H1 (cell line): Measurements from ENCODE around the gene CACNG1. TPM values are rescaled to one million over a fixed set of nuclear protein-coding genes. Genes with fewer than 3 reads are reported as not detected.

Experiments used
- CTCF ChIA-PET: fragments of 300-600 bp; sonication (Branson Sonifier 250); formaldehyde crosslinking; loops from one replicate; lab custom pipeline; 2021; ENCODE audit not compliant: partially characterized antibody; lab: Charles Lee
- POLR2A ChIA-PET: fragments of 300-600 bp; sonication (Branson Sonifier 250); formaldehyde crosslinking; loops from one replicate; lab custom pipeline; 2021; ENCODE audit warnings: inconsistent platforms; ENCODE audit not compliant: partially characterized antibody; lab: Charles Lee
- DNase-seq, 2 experiments: peaks; one replicate each; pipeline versions ENCODE4 v3.0.0 to v3.0.0-alpha.2; 2010 to 2022; ENCODE audit warnings: low spot score in 2 of 2, low read depth in 1 of 2, mixed read lengths in 1 of 2
- FAIRE-seq: peaks from 2 replicates; lab custom pipeline; 2011; peaks lifted over from hg19 to GRCh38; lab: Jason Lieb, UNC
- H2AFZ ChIP-seq: 2 replicates; pipeline ENCODE4 v1.8.1; 2012; ENCODE audit warnings: low read length, inconsistent platforms
- H2AK5ac ChIP-seq: 2 replicates; pipeline ENCODE4 v1.6.1; 2013; ENCODE audit warnings: low read depth, low read length
- H2BK120ac ChIP-seq: replicated peaks from 2 replicates; pipeline ENCODE3; 2013; ENCODE audit warnings: low read depth, low read length, inconsistent platforms
- H2BK12ac ChIP-seq: 2 replicates; pipeline ENCODE4 v1.6.1; 2013; ENCODE audit warnings: low read depth, low read length
- H2BK15ac ChIP-seq: 2 replicates; pipeline ENCODE4 v1.6.1; 2013; ENCODE audit warnings: low read length
- H2BK20ac ChIP-seq: 2 replicates; pipeline ENCODE4 v1.6.1; 2013; ENCODE audit warnings: low read length
- H2BK5ac ChIP-seq: 2 replicates; pipeline ENCODE4 v1.6.1; 2013; ENCODE audit warnings: low read depth, low read length
- H3K14ac ChIP-seq: 2 replicates; pipeline ENCODE4 v1.6.1; 2013; ENCODE audit warnings: inconsistent platforms; ENCODE audit not compliant: insufficient read length
- H3K18ac ChIP-seq: 2 replicates; pipeline ENCODE4 v1.6.1; 2013; ENCODE audit warnings: low read length; ENCODE audit errors: extremely low read depth
- H3K23ac ChIP-seq: 2 replicates; pipeline ENCODE4 v1.6.1; 2013; ENCODE audit warnings: inconsistent platforms; ENCODE audit not compliant: insufficient read length
- H3K23me2 ChIP-seq: 2 replicates; pipeline ENCODE4 v1.6.1; 2013; ENCODE audit warnings: low read depth, low read length
- H3K27ac ChIP-seq: 2 replicates; pipeline ENCODE4 v1.6.1; 2011; ENCODE audit warnings: low read depth, low read length, inconsistent platforms
- H3K27me3 ChIP-seq, 4 experiments: replicated peaks in 1 of 4; 1 replicate in 1 of 4; 2 replicates in 3 of 4; pipeline versions ENCODE4 v1.6.1 to v1.8.1; 2011 to 2013; ENCODE audit warnings: low read length in 3 of 4, mild to moderate bottlenecking in 3 of 4, inconsistent platforms in 2 of 4, mixed read lengths in 2 of 4, moderate library complexity in 1 of 4; ENCODE audit not compliant: control insufficient read depth in 3 of 4, insufficient read depth in 3 of 4; ENCODE audit errors: extremely low read depth in 1 of 4
- H3K36me3 ChIP-seq, 4 experiments: 2 replicates each; pipeline versions ENCODE4 v1.6.1 to v1.8.1; 2011 to 2013; ENCODE audit warnings: mild to moderate bottlenecking in 4 of 4, low read length in 3 of 4, moderate library complexity in 2 of 4, control low read depth in 1 of 4, inconsistent platforms in 1 of 4; ENCODE audit not compliant: insufficient read depth in 4 of 4, control insufficient read depth in 2 of 4
- H3K4ac ChIP-seq: replicated peaks from 2 replicates; pipeline ENCODE3; 2013; ENCODE audit warnings: low read length, low read depth, mixed read lengths, inconsistent platforms; ENCODE audit not compliant: insufficient read length
- H3K4me1 ChIP-seq, 4 experiments: replicated peaks in 1 of 4; 1 replicate in 1 of 4; 2 replicates in 3 of 4; pipeline versions ENCODE4 v1.6.1 to v1.8.1; 2011 to 2013; ENCODE audit warnings: low read length in 3 of 4, inconsistent platforms in 2 of 4, mixed read lengths in 1 of 4; ENCODE audit not compliant: insufficient read depth in 4 of 4, control insufficient read depth in 3 of 4
- H3K4me2 ChIP-seq, 2 experiments: 2 replicates each; pipeline versions ENCODE4 v1.6.1 to v1.8.1; 2011 to 2013; ENCODE audit warnings: low read depth in 2 of 2, low read length in 2 of 2, control low read depth in 1 of 2, inconsistent platforms in 1 of 2, mild to moderate bottlenecking in 1 of 2; ENCODE audit not compliant: insufficient read depth in 1 of 2
- H3K4me3 ChIP-seq, 4 experiments: fragments of 200-600, 300-600 bp in 1 of 4; sonication (generic), shearing (Covaris generic), sonication (Bioruptor Twin) in 1 of 4; 2 replicates each; pipeline versions ENCODE4 v1.5.1 to v1.8.1; 2011 to 2016; ENCODE audit warnings: low read length in 4 of 4, low read depth in 3 of 4, control low read depth in 2 of 4, inconsistent platforms in 2 of 4, mild to moderate bottlenecking in 2 of 4, mixed read lengths in 1 of 4, moderate library complexity in 1 of 4; ENCODE audit not compliant: insufficient read depth in 2 of 4; ENCODE audit errors: extremely low read depth in 1 of 4
- H3K56ac ChIP-seq: replicated peaks from 2 replicates; pipeline ENCODE3; 2013; ENCODE audit warnings: low read depth, mild to moderate bottlenecking, mixed read lengths, low read length, inconsistent platforms; ENCODE audit not compliant: insufficient read length
- H3K79me1 ChIP-seq: 2 replicates; pipeline ENCODE4 v1.6.1; 2013; ENCODE audit warnings: low read depth, low read length, control low read depth
- H3K79me2 ChIP-seq, 2 experiments: 2 replicates each; pipeline versions ENCODE4 v1.6.1 to v1.8.1; 2012 to 2013; ENCODE audit warnings: low read length in 2 of 2, mild to moderate bottlenecking in 2 of 2, inconsistent platforms in 1 of 2; ENCODE audit not compliant: insufficient read depth in 2 of 2, control insufficient read depth in 1 of 2
- H3K9ac ChIP-seq, 4 experiments: replicated peaks in 1 of 4; 1 replicate in 1 of 4; 2 replicates in 3 of 4; pipeline versions ENCODE4 v1.6.1 to v1.8.1; 2011 to 2013; ENCODE audit warnings: low read depth in 3 of 4, low read length in 3 of 4, control low read depth in 2 of 4, mild to moderate bottlenecking in 2 of 4, moderate library complexity in 2 of 4, inconsistent platforms in 1 of 4; ENCODE audit errors: extremely low read depth in 1 of 4
- H3K9me3 ChIP-seq, 2 experiments: 2 replicates each; pipeline versions ENCODE4 v1.6.1 to v1.8.1; 2012 to 2013; ENCODE audit warnings: mild to moderate bottlenecking in 2 of 2, moderate library complexity in 2 of 2, control low read depth in 1 of 2, inconsistent platforms in 1 of 2, low read depth in 1 of 2, low read length in 1 of 2, mixed read lengths in 1 of 2; ENCODE audit not compliant: insufficient read depth in 2 of 2
- H4K20me1 ChIP-seq, 2 experiments: replicated peaks in 1 of 2; 2 replicates each; pipeline versions ENCODE3 to v1.8.1; 2011 to 2013; ENCODE audit warnings: inconsistent platforms in 2 of 2, low read length in 2 of 2, mild to moderate bottlenecking in 1 of 2; ENCODE audit not compliant: insufficient read depth in 2 of 2, control insufficient read depth in 1 of 2
- H4K5ac ChIP-seq: 2 replicates; pipeline ENCODE4 v1.6.1; 2013; ENCODE audit warnings: low read length, low read depth, mixed read lengths, inconsistent platforms; ENCODE audit not compliant: insufficient read length
- H4K8ac ChIP-seq: 2 replicates; pipeline ENCODE4 v1.8.0; 2013; ENCODE audit warnings: mild to moderate bottlenecking, moderate library complexity, low read length, inconsistent platforms; ENCODE audit not compliant: insufficient read depth; ENCODE audit errors: extremely low read depth
- H4K91ac ChIP-seq: replicated peaks from 2 replicates; pipeline ENCODE3; 2013; ENCODE audit warnings: low read length, mixed read lengths, inconsistent platforms; ENCODE audit not compliant: insufficient read length
- CTBP2 ChIP-seq: IDR thresholded peaks from 2 replicates; pipeline ENCODE4 v1.7.0; 2011; ENCODE audit warnings: borderline replicate concordance, mild to moderate bottlenecking, moderate library complexity, mixed read lengths, low read length; ENCODE audit not compliant: insufficient read depth, insufficient read length
- EZH2 ChIP-seq: fragments of 200-600 bp; sonication (generic); IDR thresholded peaks from 2 replicates; pipeline ENCODE4 v1.7.1; 2012; ENCODE audit warnings: low read depth, mild to moderate bottlenecking, moderate library complexity, low read length, inconsistent platforms; ENCODE audit not compliant: severe bottlenecking
- GABPA ChIP-seq: IDR thresholded peaks from 2 replicates; pipeline ENCODE4 v1.6.1; 2011; ENCODE audit warnings: mild to moderate bottlenecking, low read length, moderate library complexity, borderline replicate concordance; ENCODE audit not compliant: insufficient read depth
- SIN3A ChIP-seq, 2 experiments: IDR thresholded peaks in 1 of 2; conservative IDR thresholded peaks in 1 of 2; 2 replicates each; pipeline ENCODE4 v1.6.1; 2011 to 2012; ENCODE audit warnings: low read length in 2 of 2, improper control_type of control experiment in 1 of 2, low read depth in 1 of 2, mild to moderate bottlenecking in 1 of 2
- SUZ12 ChIP-seq: fragments of 200-600 bp; sonication (generic); IDR thresholded peaks from 2 replicates; pipeline ENCODE4 v1.6.1; 2012; ENCODE audit warnings: mild to moderate bottlenecking, inconsistent platforms, low read length, moderate library complexity, mixed read lengths
- WGBS, 2 experiments: shearing (Covaris generic) in 1 of 2; methylation state at CpG; one replicate each; pipeline versions ENCODE4 v1.1.6 to v1.1.7; 2013 to 2015; ENCODE audit warnings: low lambda C conversion rate in 2 of 2, mixed read lengths in 2 of 2, inconsistent platforms in 1 of 2, low coverage in 1 of 2, missing lambda C conversion rate in 1 of 2; ENCODE audit not compliant: insufficient replicate concordance in 2 of 2, insufficient coverage in 1 of 2, insufficient read length in 1 of 2; ENCODE audit errors: extremely low coverage in 1 of 2, missing lambda C conversion rate in 1 of 2; 5-methylcytosine and 5-hydroxymethylcytosine counted together
- polyA plus RNA-seq, 7 experiments: library from polyadenylated mRNA; depleted of rRNA in 3 of 7; stranded (reverse) in 5 of 7; unstranded in 2 of 7; fragments of >200 nt in 5 of 7; fragments of 200-250 nt in 2 of 7; gene quantifications; 1 replicate in 5 of 7; 2 replicates in 1 of 7; 4 replicates in 1 of 7; pipeline versions ENCODE4 v1.2.1 to v1.2.3, GENCODE V29; 2011 to 2013; ENCODE audit warnings: missing spikeins in 2 of 7, mixed read lengths in 2 of 7
- total RNA-seq: library from RNA; stranded (reverse); fragmentation: NEBNext Ultra II Directional; extraction: Animal tissue kit (Norgen Biotek cat#: 25700); gene quantifications from 2 replicates; pipeline ENCODE4 v1.2.1, GENCODE V29; 2021
- TF ChIP-seq, protein P1 (sequence below), 3 experiments: IDR thresholded peaks; 1 replicate in 2 of 3; 2 replicates in 1 of 3; pipeline versions ENCODE4 v1.5.1 to v1.6.1; 2011; ENCODE audit warnings: low read length in 3 of 3, mild to moderate bottlenecking in 3 of 3, inconsistent platforms in 2 of 3, low read depth in 1 of 3, moderate library complexity in 1 of 3; ENCODE audit not compliant: insufficient read depth in 1 of 3; ENCODE audit errors: control extremely low read depth in 1 of 3

Gene CACNG1
- total and polyA plus RNA-seq, 2 of the 8 experiments (the other 6 are each of a cell fraction or from before 2014, with no cell fraction given), result not detected

DNA sequence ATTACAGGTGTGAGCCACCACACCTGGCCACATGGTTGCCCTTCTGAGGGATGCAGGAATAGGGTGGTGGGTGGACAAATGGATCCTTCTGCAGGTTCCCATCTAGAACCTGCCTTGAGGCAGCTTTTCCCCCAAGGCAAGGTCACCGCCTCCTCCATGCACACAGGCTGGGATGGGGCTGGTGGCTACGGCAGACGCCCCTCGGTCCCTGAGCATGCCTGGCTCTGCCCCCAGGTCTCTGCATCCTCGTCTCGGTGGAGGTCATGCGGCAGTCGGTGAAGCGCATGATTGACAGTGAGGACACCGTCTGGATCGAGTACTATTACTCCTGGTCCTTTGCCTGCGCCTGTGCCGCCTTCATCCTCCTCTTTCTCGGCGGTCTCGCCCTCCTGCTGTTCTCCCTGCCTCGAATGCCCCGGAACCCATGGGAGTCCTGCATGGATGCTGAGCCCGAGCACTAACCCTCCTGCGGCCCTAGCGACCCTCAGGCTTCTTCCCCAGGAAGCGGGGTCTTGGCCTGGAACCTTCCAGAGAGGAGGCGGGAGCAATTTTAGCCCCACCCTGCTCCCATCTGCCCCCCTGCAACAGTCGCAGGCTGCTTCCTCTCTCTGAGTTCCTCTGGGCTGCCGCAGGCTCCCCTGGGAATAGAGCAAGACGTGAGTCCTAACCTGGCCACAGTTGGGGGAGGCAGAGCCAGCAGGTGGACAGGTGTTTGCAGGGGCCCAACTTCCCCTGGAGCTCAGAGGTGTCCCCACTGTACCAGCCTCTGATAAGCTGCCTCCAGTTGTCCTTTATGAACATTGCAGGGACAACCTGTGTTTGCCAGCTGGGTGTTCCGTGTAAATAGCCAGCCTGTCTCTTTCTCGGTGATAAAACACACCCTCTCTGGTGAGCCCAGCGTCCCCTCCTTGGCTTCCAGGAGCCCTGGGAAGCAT lies 11.7 kb downstream of the CACNG1 start:
- H2BK120ac ChIP-seq, result no peak overlapping the region
- H3K23ac ChIP-seq, result no peak overlapping the region
- H4K5ac ChIP-seq, result no peak overlapping the region
- H3K4me1 ChIP-seq, result no peaks in the 10 kb centered on the region
- H3K18ac ChIP-seq, result no peak overlapping the region
- H2AFZ ChIP-seq, result no peak overlapping the region
- ChIA-PET CTCF (interaction anchor here (0.6 to 1.1 kb wide), 4 partner anchors 12 to 156 kb away, joined by 3 to 4 read pairs (median 4); partner anchors contain the start of gene CACNG1), POLR2A (no interaction called here)
- WGBS, 2 experiments, result 86% methylated on average over 23 of the region's 29 CpGs; no CpG with 5 or more reads in 1 of the 2 experiments
- H2BK5ac ChIP-seq, result no peak overlapping the region
- no peak overlapping the region for H3K56ac ChIP-seq
- no peak overlapping the region for H3K4me3 ChIP-seq
- FAIRE-seq (no peak), DNase-seq (peak in 1 of 2 experiments; percentile 46)
- no peaks in the 10 kb centered on the region for H3K79me2 ChIP-seq
- H3K79me1 ChIP-seq, result no peaks in the 10 kb centered on the region
- H3K27ac ChIP-seq, result no peak overlapping the region
- no peaks in the 10 kb centered on the region for H3K36me3 ChIP-seq
- H3K23me2 ChIP-seq, result peaks cover 2% of the 10 kb centered on the region; the same call in 1 of the 2 replicates
- peak overlapping the region; percentile 29; the same call in 1 of the 2 replicates for H4K8ac ChIP-seq
- H3K27me3 ChIP-seq, result no peaks in the 10 kb centered on the region; a peak in 1 of 7 replicates
- no peak overlapping the region for H3K14ac ChIP-seq
- H4K20me1 ChIP-seq, result no peaks in the 10 kb centered on the region
- H3K4ac ChIP-seq, result no peak overlapping the region
- H2BK20ac ChIP-seq, result no peak overlapping the region; the same call in 1 of the 2 replicates
- no peaks in the 10 kb centered on the region for H3K9me3 ChIP-seq
- H3K9ac ChIP-seq, result no peak overlapping the region; a peak in 1 of 7 replicates
- no peak overlapping the region for H2AK5ac ChIP-seq
- H2BK12ac ChIP-seq, result no peak overlapping the region
- H3K4me2 ChIP-seq, result no peak overlapping the region
- H4K91ac ChIP-seq, result no peak overlapping the region
- no peak overlapping the region for H2BK15ac ChIP-seq
- TF ChIP-seq CTBP2 (no peak), EZH2 (no peak), GABPA (no peak), SIN3A (conservative IDR thresholded peaks at IDR 0.05 in 1 of 2, IDR thresholded peaks at IDR 0.05 in 1 of 2; ENCODE audit: low read depth in 1 of 2, low read length in 2 of 2) (no peak), SUZ12 (no peak)
- TF ChIP-seq, protein P1, sequence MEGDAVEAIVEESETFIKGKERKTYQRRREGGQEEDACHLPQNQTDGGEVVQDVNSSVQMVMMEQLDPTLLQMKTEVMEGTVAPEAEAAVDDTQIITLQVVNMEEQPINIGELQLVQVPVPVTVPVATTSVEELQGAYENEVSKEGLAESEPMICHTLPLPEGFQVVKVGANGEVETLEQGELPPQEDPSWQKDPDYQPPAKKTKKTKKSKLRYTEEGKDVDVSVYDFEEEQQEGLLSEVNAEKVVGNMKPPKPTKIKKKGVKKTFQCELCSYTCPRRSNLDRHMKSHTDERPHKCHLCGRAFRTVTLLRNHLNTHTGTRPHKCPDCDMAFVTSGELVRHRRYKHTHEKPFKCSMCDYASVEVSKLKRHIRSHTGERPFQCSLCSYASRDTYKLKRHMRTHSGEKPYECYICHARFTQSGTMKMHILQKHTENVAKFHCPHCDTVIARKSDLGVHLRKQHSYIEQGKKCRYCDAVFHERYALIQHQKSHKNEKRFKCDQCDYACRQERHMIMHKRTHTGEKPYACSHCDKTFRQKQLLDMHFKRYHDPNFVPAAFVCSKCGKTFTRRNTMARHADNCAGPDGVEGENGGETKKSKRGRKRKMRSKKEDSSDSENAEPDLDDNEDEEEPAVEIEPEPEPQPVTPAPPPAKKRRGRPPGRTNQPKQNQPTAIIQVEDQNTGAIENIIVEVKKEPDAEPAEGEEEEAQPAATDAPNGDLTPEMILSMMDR (IDR thresholded peaks at IDR 0.05; ENCODE audit: control extremely low read depth in 1 of 3, insufficient read depth in 1 of 3, low read depth in 1 of 3, low read length in 3 of 3), result no peak
